K562 (cell line): ENCODE results near the gene CIAO2B. TPM values are rescaled to one million over a fixed set of nuclear protein-coding genes. Genes with fewer than 3 reads are reported as not detected.

Experiments
- ATAC-seq: fragments of 200-7000 bp; cut with Tn5 transposase; 3 replicates; pipeline ENCODE4 v1.9.1; 2020; ENCODE audit warnings: moderate library complexity
- BruUV-seq: library from RNA; stranded (reverse); fragments of 400-500 nt; replicated peaks from 2 replicates; lab custom pipeline; 2021; lab: Mats Ljungman, UMichigan
- CTCF ChIA-PET: fragments of 300-600 bp; formaldehyde crosslinking; extraction: SDS; loops from one replicate; lab custom pipeline; 2021; ENCODE audit warnings: low intra/inter-chr PET ratio; lab: Yijun Ruan, JAX
- POLR2A ChIA-PET: fragments of 300-600, 350-650 bp; sonication (Branson Sonifier 250); formaldehyde crosslinking; extraction: SDS; loops from one replicate; lab custom pipeline; 2021; ENCODE audit warnings: antibody characterized with exemption, inconsistent platforms; lab: Yijun Ruan, JAX
- DNase-seq, 4 experiments: peaks; one replicate each; pipeline versions ENCODE4 v3.0.0 to v3.0.0-alpha.2; 2011 to 2018; ENCODE audit warnings: low spot score in 3 of 4, mixed read lengths in 3 of 4; ENCODE audit errors: extremely low read depth in 1 of 4
- FAIRE-seq: peaks from 2 replicates; lab custom pipeline; 2011; peaks lifted over from hg19 to GRCh38; lab: Jason Lieb, UNC
- H2AFZ ChIP-seq: 2 replicates; pipeline ENCODE4 v1.6.0; 2011; ENCODE audit warnings: low read depth, low read length, control low read depth, inconsistent platforms
- H3K27ac ChIP-seq: fragments of 200-600 bp; 3 replicates; pipeline ENCODE4 v1.8.0; 2011; ENCODE audit warnings: low read depth, mild to moderate bottlenecking, control low read depth, inconsistent platforms, low read length, moderate library complexity, mixed read lengths; ENCODE audit errors: extremely low read depth
- H3K27me3 ChIP-seq, 2 experiments: fragments of 300-600 bp in 1 of 2; 2 replicates in 1 of 2; 3 replicates in 1 of 2; pipeline versions ENCODE4 v1.6.0 to v1.8.0; 2011; ENCODE audit warnings: inconsistent platforms in 2 of 2, low read length in 2 of 2, mild to moderate bottlenecking in 1 of 2, mixed read lengths in 1 of 2, moderate library complexity in 1 of 2; ENCODE audit not compliant: control insufficient read depth in 2 of 2, insufficient read depth in 2 of 2
- H3K36me3 ChIP-seq: fragments of 300-600 bp; 3 replicates; pipeline ENCODE4 v1.8.0; 2011; ENCODE audit warnings: mild to moderate bottlenecking, low read length, inconsistent platforms; ENCODE audit not compliant: control insufficient read depth, insufficient read depth
- H3K4me1 ChIP-seq, 2 experiments: fragments of 200-600 bp in 1 of 2; replicated peaks in 1 of 2; 2 replicates in 1 of 2; 3 replicates in 1 of 2; pipeline versions ENCODE4 v1.5.1 to v1.8.0; 2011; ENCODE audit warnings: inconsistent platforms in 2 of 2, low read length in 2 of 2, mild to moderate bottlenecking in 1 of 2, mixed read lengths in 1 of 2, moderate library complexity in 1 of 2; ENCODE audit not compliant: control insufficient read depth in 2 of 2, insufficient read depth in 2 of 2
- H3K4me2 ChIP-seq: 2 replicates; pipeline ENCODE4 v1.6.1; 2011; ENCODE audit warnings: low read length, control low read depth, inconsistent platforms, mixed read lengths; ENCODE audit not compliant: insufficient read depth
- H3K4me3 ChIP-seq: fragments of 200-600 bp; sonication (generic), shearing (Covaris generic); 2 replicates; pipeline ENCODE4 v1.5.1; 2016; ENCODE audit warnings: control low read depth, inconsistent platforms
- H3K79me2 ChIP-seq: fragments of 200-600 bp; 3 replicates; pipeline ENCODE4 v1.8.0; 2011; ENCODE audit warnings: low read length, inconsistent platforms; ENCODE audit not compliant: control insufficient read depth, insufficient read depth
- H3K9ac ChIP-seq, 2 experiments: 2 replicates each; pipeline versions ENCODE4 v1.6.0 to v1.6.1; 2011; ENCODE audit warnings: low read depth in 2 of 2, low read length in 2 of 2, control low read depth in 1 of 2, inconsistent platforms in 1 of 2, mild to moderate bottlenecking in 1 of 2, mixed read lengths in 1 of 2; ENCODE audit not compliant: insufficient read depth in 1 of 2
- H3K9me1 ChIP-seq: one replicate; pipeline ENCODE4 v1.6.0; 2011; ENCODE audit warnings: inconsistent platforms, mild to moderate bottlenecking, low read length, moderate library complexity; ENCODE audit not compliant: control insufficient read depth, insufficient read depth
- H3K9me3 ChIP-seq: replicated peaks from 2 replicates; pipeline ENCODE4 v1.5.1; 2011; ENCODE audit warnings: low read depth, low read length, inconsistent platforms; ENCODE audit not compliant: control insufficient read depth, insufficient read depth
- H4K20me1 ChIP-seq: replicated peaks from 2 replicates; pipeline ENCODE4 v1.6.1; 2011; ENCODE audit warnings: low read length, inconsistent platforms, mixed read lengths; ENCODE audit not compliant: control insufficient read depth, insufficient read depth
- BDP1 ChIP-seq: IDR thresholded peaks from 3 replicates; pipeline ENCODE4 v1.6.1; 2011; ENCODE audit not compliant: insufficient read length, insufficient read depth
- CAMTA2 ChIP-seq: fragments of 250-450 bp; sonication (Bioruptor Pico); conservative IDR thresholded peaks from 2 replicates; pipeline ENCODE4 v1.5.1; 2022
- HNRNPL ChIP-seq: fragments of 200-400 bp; formaldehyde crosslinking; IDR thresholded peaks from 2 replicates; pipeline ENCODE4 v1.6.1; 2017; ENCODE audit warnings: low read depth, mild to moderate bottlenecking, low read length
- IFI16 ChIP-seq: fragments of 250-450 bp; sonication (Bioruptor Pico); IDR thresholded peaks from 2 replicates; pipeline ENCODE4 v2.1.2; 2022; ENCODE audit warnings: mild to moderate bottlenecking, inconsistent platforms
- MAFK ChIP-seq: IDR thresholded peaks from 2 replicates; pipeline ENCODE4 v1.6.1; 2011; ENCODE audit warnings: low read length, improper control_type of control experiment
- MCM2 ChIP-seq: fragments of 450-650 bp; IDR thresholded peaks from 2 replicates; pipeline ENCODE4 v1.6.1; 2017; ENCODE audit warnings: low read depth, mild to moderate bottlenecking
- MECOM ChIP-seq: fragments of 250-450 bp; sonication (Bioruptor Pico); IDR thresholded peaks from 2 replicates; pipeline ENCODE4 v1.8.0; 2022; ENCODE audit warnings: inconsistent platforms
- MYNN ChIP-seq, 2 experiments: sonication (generic); formaldehyde crosslinking in 1 of 2; IDR thresholded peaks; 2 replicates each; pipeline versions ENCODE4 v1.5.0 to v1.6.1; 2016 to 2020; ENCODE audit warnings: antibody characterized with exemption in 1 of 2, missing genetic modification reagents in 1 of 2
- PCBP1 ChIP-seq: fragments of 200-400 bp; formaldehyde crosslinking; IDR thresholded peaks from 2 replicates; pipeline ENCODE4 v1.6.1; 2018; ENCODE audit warnings: mild to moderate bottlenecking, low read depth, low read length; ENCODE audit not compliant: poor library complexity, severe bottlenecking
- PPARD ChIP-seq: fragments of 250-450 bp; sonication (Bioruptor Pico); IDR thresholded peaks from 2 replicates; pipeline ENCODE4 v1.8.0; 2022; ENCODE audit warnings: inconsistent platforms, mild to moderate bottlenecking, moderate library complexity
- PTBP1 ChIP-seq: fragments of 200-400 bp; formaldehyde crosslinking; IDR thresholded peaks from 2 replicates; pipeline ENCODE4 v1.6.1; 2017; ENCODE audit warnings: low read depth, low read length
- SRF ChIP-seq, 2 experiments: fragments of 250-450, 450-650 bp in 1 of 2; sonication (Bioruptor Pico) in 1 of 2; sonication (generic) in 1 of 2; formaldehyde crosslinking; IDR thresholded peaks; 2 replicates each; pipeline versions ENCODE4 v1.5.0 to v1.5.1; 2020 to 2022; ENCODE audit warnings: mild to moderate bottlenecking in 1 of 2, missing genetic modification reagents in 1 of 2
- TARDBP ChIP-seq: fragments of 450-650 bp; IDR thresholded peaks from 2 replicates; pipeline ENCODE4 v1.6.1; 2016
- TBP ChIP-seq: optimal IDR thresholded peaks from 2 replicates; pipeline ENCODE3; 2011; ENCODE audit warnings: low read depth, low read length, improper control_type of control experiment
- ZNF717 ChIP-seq: fragments of 250-450 bp; sonication (Bioruptor Pico); IDR thresholded peaks from 2 replicates; pipeline ENCODE4 v1.5.0; 2021
- WGBS: fragments of 100-300 bp; shearing (Covaris generic); methylation state at CpG from one replicate; pipeline ENCODE4 v1.1.6; 2016; ENCODE audit warnings: low coverage, mixed read lengths; ENCODE audit not compliant: insufficient coverage; ENCODE audit errors: missing lambda C conversion rate; 5-methylcytosine and 5-hydroxymethylcytosine counted together
- in situ Hi-C: fragments of 300-500 bp; cut with MboI; formaldehyde crosslinking; loops from 4 replicates; pipeline ENCODE4 v1.15.0; 2018; ENCODE audit warnings: inconsistent platforms, mixed read lengths
- intact Hi-C: fragments of 100-400 bp; cut with micrococcal nuclease; formaldehyde crosslinking; loops from 2 replicates; pipeline ENCODE4 v1.14.2; 2022
- polyA plus RNA-seq, 8 experiments: library from polyadenylated mRNA; depleted of rRNA in 4 of 8; stranded (reverse) in 5 of 8; unstranded in 3 of 8; fragments of >200 nt; fragmentation: Nextera tagmentation in 2 of 8; fragmentation: Illumina TruSeq in 1 of 8; extraction: Ambion mirVana in 2 of 8; extraction: Trizol in 1 of 8; gene quantifications; 2 replicates each; pipeline versions ENCODE4 v1.2.1 to v1.2.3, GENCODE V29; 2011 to 2014; ENCODE audit warnings: inconsistent platforms in 1 of 8, missing spikeins in 1 of 8
- total RNA-seq, 7 experiments: library from RNA; depleted of rRNA in 6 of 7; stranded (reverse); fragments of >200 nt in 6 of 7; fragmentation: Illumina TruSeq in 2 of 7; extraction: Trizol in 2 of 7; gene quantifications; 2 replicates each; pipeline versions ENCODE4 v1.2.1 to v1.2.3, GENCODE V29; 2011 to 2021; ENCODE audit warnings: low replicate concordance in 1 of 7
- TF ChIP-seq, protein P1 (sequence below): fragments of 250-450 bp; sonication (Bioruptor Pico); IDR thresholded peaks from 2 replicates; pipeline ENCODE4 v1.8.0; 2022; ENCODE audit warnings: inconsistent platforms
- TF ChIP-seq, protein P2 (sequence below): fragments of 450-650 bp; conservative IDR thresholded peaks from 2 replicates; pipeline ENCODE4 v1.6.1; 2016; ENCODE audit warnings: missing genetic modification characterization, low read depth, mild to moderate bottlenecking, control low read depth, missing compliant biosample characterization
- TF ChIP-seq, protein P3 (sequence below): sonication (generic); formaldehyde crosslinking; IDR thresholded peaks from 2 replicates; pipeline ENCODE4 v1.8.1; 2023; ENCODE audit warnings: mild to moderate bottlenecking, missing genetic modification reagents, moderate library complexity

CIAO2B gene
- total and polyA plus RNA-seq, 9 of the 15 experiments (the other 6 are each of a cell fraction or from before 2014, with no cell fraction given): 86.8 to 182 (median 113) TPM

DNA sequence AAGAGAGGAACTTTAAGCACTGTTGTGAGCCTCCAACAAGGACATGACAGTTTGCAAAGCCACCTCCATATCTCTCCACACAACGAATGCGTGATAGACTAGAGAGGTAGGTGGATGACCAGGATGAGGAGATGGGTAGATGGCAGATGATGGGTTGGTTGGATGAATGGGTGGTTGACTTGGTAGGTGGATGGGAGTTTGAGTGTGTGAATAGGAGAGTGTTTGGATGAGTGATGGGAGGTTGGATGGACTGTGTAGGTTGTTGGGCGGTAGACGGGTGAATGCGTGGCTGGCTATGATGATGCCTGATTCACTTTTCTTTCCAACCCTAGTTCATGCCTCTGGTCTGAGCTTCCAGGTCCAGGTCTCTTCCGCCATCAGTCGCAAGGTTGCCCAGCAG, 19.7 kb downstream of the CIAO2B start:
- CTCF ChIA-PET: interaction anchor here (0.9 kb wide), 1 partner anchor 10 kb away, joined by 3 read pairs; the partner anchor contains the start of gene RRAD
- intact Hi-C loops: no loop called here

More for the DNA sequence above, 19.7 kb downstream of the CIAO2B start:
- 17% methylated on average over 7 of the region's 7 CpGs for WGBS
- no peaks in the 10 kb centered on the region for H4K20me1 ChIP-seq
- TF ChIP-seq, protein P1, sequence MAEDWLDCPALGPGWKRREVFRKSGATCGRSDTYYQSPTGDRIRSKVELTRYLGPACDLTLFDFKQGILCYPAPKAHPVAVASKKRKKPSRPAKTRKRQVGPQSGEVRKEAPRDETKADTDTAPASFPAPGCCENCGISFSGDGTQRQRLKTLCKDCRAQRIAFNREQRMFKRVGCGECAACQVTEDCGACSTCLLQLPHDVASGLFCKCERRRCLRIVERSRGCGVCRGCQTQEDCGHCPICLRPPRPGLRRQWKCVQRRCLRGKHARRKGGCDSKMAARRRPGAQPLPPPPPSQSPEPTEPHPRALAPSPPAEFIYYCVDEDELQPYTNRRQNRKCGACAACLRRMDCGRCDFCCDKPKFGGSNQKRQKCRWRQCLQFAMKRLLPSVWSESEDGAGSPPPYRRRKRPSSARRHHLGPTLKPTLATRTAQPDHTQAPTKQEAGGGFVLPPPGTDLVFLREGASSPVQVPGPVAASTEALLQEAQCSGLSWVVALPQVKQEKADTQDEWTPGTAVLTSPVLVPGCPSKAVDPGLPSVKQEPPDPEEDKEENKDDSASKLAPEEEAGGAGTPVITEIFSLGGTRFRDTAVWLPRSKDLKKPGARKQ (CRISPR knock-in tag): no peak
- no peak for TF ChIP-seq SRF (CRISPR knock-in tag; IDR thresholded peaks at IDR 0.05)
- TF ChIP-seq, protein P2, sequence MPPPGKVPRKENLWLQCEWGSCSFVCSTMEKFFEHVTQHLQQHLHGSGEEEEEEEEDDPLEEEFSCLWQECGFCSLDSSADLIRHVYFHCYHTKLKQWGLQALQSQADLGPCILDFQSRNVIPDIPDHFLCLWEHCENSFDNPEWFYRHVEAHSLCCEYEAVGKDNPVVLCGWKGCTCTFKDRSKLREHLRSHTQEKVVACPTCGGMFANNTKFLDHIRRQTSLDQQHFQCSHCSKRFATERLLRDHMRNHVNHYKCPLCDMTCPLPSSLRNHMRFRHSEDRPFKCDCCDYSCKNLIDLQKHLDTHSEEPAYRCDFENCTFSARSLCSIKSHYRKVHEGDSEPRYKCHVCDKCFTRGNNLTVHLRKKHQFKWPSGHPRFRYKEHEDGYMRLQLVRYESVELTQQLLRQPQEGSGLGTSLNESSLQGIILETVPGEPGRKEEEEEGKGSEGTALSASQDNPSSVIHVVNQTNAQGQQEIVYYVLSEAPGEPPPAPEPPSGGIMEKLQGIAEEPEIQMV (tag): no peak
- TF ChIP-seq MCM2: no peak
- no peak for TF ChIP-seq HNRNPL
- no peak for TF ChIP-seq PCBP1
- no peak for TF ChIP-seq MECOM (CRISPR knock-in tag)
- TF ChIP-seq, protein P3, sequence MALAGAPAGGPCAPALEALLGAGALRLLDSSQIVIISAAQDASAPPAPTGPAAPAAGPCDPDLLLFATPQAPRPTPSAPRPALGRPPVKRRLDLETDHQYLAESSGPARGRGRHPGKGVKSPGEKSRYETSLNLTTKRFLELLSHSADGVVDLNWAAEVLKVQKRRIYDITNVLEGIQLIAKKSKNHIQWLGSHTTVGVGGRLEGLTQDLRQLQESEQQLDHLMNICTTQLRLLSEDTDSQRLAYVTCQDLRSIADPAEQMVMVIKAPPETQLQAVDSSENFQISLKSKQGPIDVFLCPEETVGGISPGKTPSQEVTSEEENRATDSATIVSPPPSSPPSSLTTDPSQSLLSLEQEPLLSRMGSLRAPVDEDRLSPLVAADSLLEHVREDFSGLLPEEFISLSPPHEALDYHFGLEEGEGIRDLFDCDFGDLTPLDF (CRISPR knock-in tag): no peak
- TF ChIP-seq MAFK: no peak
- no peak for TF ChIP-seq PPARD
- TF ChIP-seq IFI16 (CRISPR knock-in tag): no peak
- TF ChIP-seq PTBP1: no peak
- no peak for TF ChIP-seq BDP1
- no peak for TF ChIP-seq TBP
- no peak for TF ChIP-seq MYNN (IDR thresholded peaks at IDR 0.05)
- no peak for TF ChIP-seq MYNN (CRISPR knock-in tag; IDR thresholded peaks at IDR 0.05)
- no peak for TF ChIP-seq CAMTA2 (CRISPR knock-in tag)
- no peak for TF ChIP-seq TARDBP
- TF ChIP-seq ZNF717: no peak
- TF ChIP-seq, all 486 proteins: peak for 0
- H3K9me1 ChIP-seq: no peaks in the 10 kb centered on the region
- H2AFZ ChIP-seq: no peak overlapping the region
- no peaks in the 10 kb centered on the region for H3K36me3 ChIP-seq
- H3K79me2 ChIP-seq: no peaks in the 10 kb centered on the region
- FAIRE-seq: peak; percentile 68
- BruUV-seq: no TSS peak
- no peaks in the 10 kb centered on the region for H3K9me3 ChIP-seq
- no peak for ATAC-seq
- H3K4me1 ChIP-seq: peaks cover 0 to 12% of the 10 kb centered on the region in 2 experiments; a peak in 2 of 5 replicates
- no peak for DNase-seq
- no peak overlapping the region for H3K4me2 ChIP-seq
- no peak overlapping the region for H3K4me3 ChIP-seq
- POLR2A ChIA-PET: interaction anchor here (0.8 kb wide), 1 partner anchor 12 kb away, joined by 4 read pairs; no protein-coding TSS in a partner anchor
- H3K9ac ChIP-seq: no peak overlapping the region
- peaks cover 15 to 47% of the 10 kb centered on the region in 2 experiments; a peak in 4 of 5 replicates for H3K27me3 ChIP-seq
- no peak overlapping the region for H3K27ac ChIP-seq
- in situ Hi-C loops: no loop called here
